Ishikawa (cell line): ENCODE results near the gene EPHA10.

ENCODE experiments used
- CEBPB ChIP-seq: IDR thresholded peaks from 2 replicates; pipeline ENCODE4 v1.6.1; 2012
- CREB1 ChIP-seq: IDR thresholded peaks from 2 replicates; pipeline ENCODE4 v1.6.1; 2012; ENCODE audit warnings: low read depth
- EGR1 ChIP-seq: IDR thresholded peaks from 2 replicates; pipeline ENCODE4 v1.6.1; 2012
- EP300 ChIP-seq: IDR thresholded peaks from 2 replicates; pipeline ENCODE4 v1.6.1; 2012; ENCODE audit warnings: borderline replicate concordance
- FOXM1 ChIP-seq: IDR thresholded peaks from 2 replicates; pipeline ENCODE4 v1.6.1; 2012; ENCODE audit warnings: low read depth, borderline replicate concordance
- NFIC ChIP-seq: IDR thresholded peaks from 2 replicates; pipeline ENCODE4 v1.6.1; 2012
- RAD21 ChIP-seq: IDR thresholded peaks from 2 replicates; pipeline ENCODE4 v1.6.1; 2012; ENCODE audit warnings: low read depth
- REST ChIP-seq: IDR thresholded peaks from 2 replicates; pipeline ENCODE4 v1.6.1; 2012; ENCODE audit warnings: low read depth, mild to moderate bottlenecking
- TAF1 ChIP-seq: IDR thresholded peaks from 2 replicates; pipeline ENCODE4 v1.6.1; 2012; ENCODE audit warnings: low read depth, mild to moderate bottlenecking
- TCF12 ChIP-seq: IDR thresholded peaks from 2 replicates; pipeline ENCODE4 v1.6.1; 2012; ENCODE audit warnings: low read depth
- TEAD4 ChIP-seq: IDR thresholded peaks from 2 replicates; pipeline ENCODE4 v1.6.1; 2012
- YY1 ChIP-seq: IDR thresholded peaks from 2 replicates; pipeline ENCODE4 v1.6.1; 2012; ENCODE audit warnings: low read depth
- ZBTB7A ChIP-seq: IDR thresholded peaks from 2 replicates; pipeline ENCODE4 v1.6.1; 2012; ENCODE audit warnings: low read depth
- TF ChIP-seq, protein P1 (sequence below): IDR thresholded peaks from 2 replicates; pipeline ENCODE4 v1.6.1; 2012
- TF ChIP-seq, protein P2 (sequence below): IDR thresholded peaks from 2 replicates; pipeline ENCODE4 v1.6.1; 2012

EPHA10 gene

DNA sequence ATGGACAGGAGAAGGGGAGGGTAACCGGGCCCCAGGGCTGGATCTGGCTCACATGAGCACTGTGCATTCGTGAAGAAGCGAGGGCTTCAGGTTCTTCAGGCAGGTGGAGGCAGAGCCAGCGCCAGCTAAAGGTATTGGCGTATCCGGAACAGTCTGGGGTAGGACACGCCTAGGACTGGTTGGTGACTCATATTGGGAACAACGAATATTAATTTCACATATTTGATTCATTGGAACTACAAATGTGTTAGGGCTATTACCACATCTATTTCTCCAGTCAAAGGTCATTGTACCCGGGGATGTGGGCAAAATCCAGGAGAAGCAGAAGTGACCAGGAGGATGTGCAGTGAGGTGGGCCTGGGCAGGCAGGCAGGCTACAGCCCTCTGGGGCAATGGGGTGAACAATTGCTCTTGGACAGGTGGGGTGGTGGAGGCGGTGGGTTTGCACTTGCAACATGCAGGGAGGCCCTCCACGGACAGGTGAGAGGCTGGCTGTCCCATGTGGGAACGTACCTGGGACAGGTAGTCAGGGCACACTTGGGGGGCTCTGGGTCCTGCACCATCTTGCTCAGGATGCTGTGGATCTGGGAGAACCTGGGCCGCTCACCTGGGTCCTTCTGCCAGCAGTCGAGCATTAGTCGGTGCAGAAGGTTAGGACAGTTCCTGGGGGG is 45.9 kb downstream of the EPHA10 start:
- TF ChIP-seq, protein P1, sequence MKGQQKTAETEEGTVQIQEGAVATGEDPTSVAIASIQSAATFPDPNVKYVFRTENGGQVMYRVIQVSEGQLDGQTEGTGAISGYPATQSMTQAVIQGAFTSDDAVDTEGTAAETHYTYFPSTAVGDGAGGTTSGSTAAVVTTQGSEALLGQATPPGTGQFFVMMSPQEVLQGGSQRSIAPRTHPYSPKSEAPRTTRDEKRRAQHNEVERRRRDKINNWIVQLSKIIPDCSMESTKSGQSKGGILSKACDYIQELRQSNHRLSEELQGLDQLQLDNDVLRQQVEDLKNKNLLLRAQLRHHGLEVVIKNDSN: no peak
- TF ChIP-seq RAD21 (no peak), TCF12 (no peak), REST (no peak), EGR1 (no peak), TEAD4 (no peak), FOXM1 (no peak), YY1 (no peak), NFIC (no peak), ZBTB7A (no peak), TAF1 (no peak), CEBPB (no peak), EP300 (no peak), CREB1 (no peak)
- TF ChIP-seq, protein P2, sequence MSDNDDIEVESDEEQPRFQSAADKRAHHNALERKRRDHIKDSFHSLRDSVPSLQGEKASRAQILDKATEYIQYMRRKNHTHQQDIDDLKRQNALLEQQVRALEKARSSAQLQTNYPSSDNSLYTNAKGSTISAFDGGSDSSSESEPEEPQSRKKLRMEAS: no peak

DNA sequence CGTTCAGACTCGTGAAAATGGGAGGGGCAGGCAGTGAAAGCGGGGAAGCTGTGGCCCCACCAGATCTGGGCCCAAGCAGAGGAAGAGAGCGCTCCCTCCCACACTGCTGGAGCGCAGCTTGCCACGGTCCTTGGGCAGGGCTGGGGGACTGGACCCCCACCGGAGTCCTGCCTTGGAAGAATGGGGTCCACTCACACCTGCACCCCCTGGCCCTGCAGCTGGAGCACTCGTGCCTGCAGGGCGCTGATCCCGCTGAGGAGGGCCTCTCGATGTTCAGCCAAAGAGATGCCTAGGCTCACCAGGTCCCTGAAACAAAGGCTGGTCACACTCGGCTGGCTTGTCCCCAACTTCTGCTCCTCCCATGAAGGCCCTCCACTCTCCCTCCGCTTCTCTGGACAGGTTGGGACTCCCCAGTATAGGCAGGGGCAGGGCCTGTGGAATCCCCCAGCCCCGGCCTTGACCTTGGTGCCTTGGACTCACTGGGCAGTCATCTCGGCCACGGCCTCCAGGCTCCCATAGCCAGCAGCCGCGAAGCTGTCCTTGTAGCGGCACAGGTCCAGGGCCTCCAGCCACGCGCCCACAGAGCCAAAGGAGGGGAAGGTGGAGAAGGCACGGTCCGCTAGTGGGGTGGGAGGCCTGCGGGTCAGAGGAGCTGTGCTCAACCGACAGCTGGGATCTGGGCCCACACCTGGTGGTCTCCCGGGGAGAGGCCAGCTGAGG is 46.6 kb downstream of the EPHA10 start:
- TF ChIP-seq EGR1: no peak
- no peak for TF ChIP-seq ZBTB7A
- no peak for TF ChIP-seq EP300
- no peak for TF ChIP-seq FOXM1
- no peak for TF ChIP-seq TAF1
- no peak for TF ChIP-seq TCF12
- TF ChIP-seq YY1: no peak
- no peak for TF ChIP-seq NFIC
- TF ChIP-seq REST: no peak

DNA sequence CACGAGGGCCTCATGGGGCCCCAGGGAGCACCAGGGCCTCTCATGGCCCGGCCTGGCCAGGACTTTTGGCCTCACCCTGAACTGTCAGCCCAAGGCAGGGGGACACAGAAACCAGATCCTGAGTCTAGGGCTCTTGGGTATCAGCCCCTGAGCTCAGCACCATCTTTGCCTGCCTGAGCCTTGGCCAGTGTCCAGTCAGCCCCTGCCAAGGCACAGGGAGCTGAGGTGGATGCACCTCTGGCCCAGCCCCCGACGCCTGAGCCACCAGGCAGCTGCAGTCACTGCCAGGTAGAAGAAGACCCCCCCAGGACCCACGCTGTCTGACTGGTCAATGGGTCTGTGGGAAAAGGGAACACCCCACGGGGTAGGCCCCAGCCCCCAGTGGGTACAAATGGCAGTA is 47.3 kb downstream of the EPHA10 start:
- no peak for TF ChIP-seq TCF12
- no peak for TF ChIP-seq EGR1
- TF ChIP-seq TAF1: no peak
- TF ChIP-seq, protein P2: no peak
- no peak for TF ChIP-seq TEAD4
- TF ChIP-seq FOXM1: no peak
- TF ChIP-seq NFIC: no peak
- no peak for TF ChIP-seq CREB1
- TF ChIP-seq ZBTB7A: no peak
- no peak for TF ChIP-seq REST
- TF ChIP-seq, protein P1: no peak
- no peak for TF ChIP-seq RAD21
- TF ChIP-seq CEBPB: no peak

GRCh38 chr1:37716321-37716720 is 48.6 kb downstream of the EPHA10 start:
- TF ChIP-seq TEAD4 (no peak), TAF1 (no peak), FOXM1 (no peak), REST (no peak), TCF12 (no peak), RAD21 (no peak), NFIC (no peak), EGR1 (no peak), CEBPB (no peak), EP300 (no peak), YY1 (no peak), CREB1 (no peak), ZBTB7A (no peak)
- TF ChIP-seq, protein P2: no peak
- TF ChIP-seq, protein P1: no peak
